GM06990 (cell line): Measurements from ENCODE around the gene JMJD7.

Source experiments
- DNase-seq: peaks from one replicate; pipeline ENCODE4 v3.0.0-alpha.2; 2011; ENCODE audit not compliant: insufficient read length; ENCODE audit errors: extremely low read depth
- H3K27me3 ChIP-seq: replicated peaks from 2 replicates; pipeline ENCODE4 v1.6.0; 2011; ENCODE audit warnings: low read length; ENCODE audit not compliant: control insufficient read depth, insufficient read depth
- H3K36me3 ChIP-seq: 2 replicates; pipeline ENCODE4 v1.5.1; 2011; ENCODE audit warnings: low read length; ENCODE audit not compliant: control insufficient read depth, insufficient read depth
- H3K4me3 ChIP-seq: replicated peaks from 2 replicates; pipeline ENCODE4 v1.5.1; 2011; ENCODE audit warnings: low read depth, mild to moderate bottlenecking, control low read depth, low read length
- CTCF ChIP-seq: IDR thresholded peaks from 2 replicates; pipeline ENCODE4 v1.5.1; 2011; ENCODE audit warnings: low read length, control low read depth, mild to moderate bottlenecking, inconsistent platforms; ENCODE audit not compliant: insufficient read depth, poor library complexity, severe bottlenecking

JMJD7 gene

GRCh38 chr15:41842229-41842628 lies 14.3 kb downstream of the JMJD7 start:
- Histone ChIP-seq H3K4me3 (no peak overlapping the region), H3K36me3 (peaks cover 3% of the 10 kb centered on the region), H3K27me3 (no peaks in the 10 kb centered on the region)
- no peak for TF ChIP-seq CTCF
- DNase-seq: no peak

GRCh38 chr15:41843571-41843970 lies 15.7 kb downstream of the JMJD7 start:
- peaks cover 7% of the 10 kb centered on the region for H3K36me3 ChIP-seq
- no peak for DNase-seq
- no peak overlapping the region for H3K4me3 ChIP-seq
- H3K27me3 ChIP-seq: no peaks in the 10 kb centered on the region
- no peak for TF ChIP-seq CTCF

- DNase-seq: no peak
- Histone ChIP-seq H3K4me3 (no peak overlapping the region), H3K27me3 (no peaks in the 10 kb centered on the region), H3K36me3 (peaks cover 7% of the 10 kb centered on the region)
- no peak for TF ChIP-seq CTCF
These were observed 16.9 kb downstream of the JMJD7 start for GRCh38 chr15:41844814-41845213.

GRCh38 chr15:41847206-41847605 lies 19.3 kb downstream of the JMJD7 start:
- DNase-seq: no peak
- TF ChIP-seq CTCF: no peak
- H3K36me3 ChIP-seq: peaks cover 7% of the 10 kb centered on the region
- H3K27me3 ChIP-seq: no peaks in the 10 kb centered on the region
- H3K4me3 ChIP-seq: no peak overlapping the region

GRCh38 chr15:41847981-41848380 lies 20.1 kb downstream of the JMJD7 start:
- no peak for TF ChIP-seq CTCF
- no peak overlapping the region for H3K4me3 ChIP-seq
- DNase-seq: no peak
- H3K36me3 ChIP-seq: peaks cover 7% of the 10 kb centered on the region
- H3K27me3 ChIP-seq: no peaks in the 10 kb centered on the region

GRCh38 chr15:41848631-41849030 lies 20.7 kb downstream of the JMJD7 start:
- Histone ChIP-seq H3K27me3 (no peaks in the 10 kb centered on the region), H3K36me3 (peaks cover 7% of the 10 kb centered on the region), H3K4me3 (no peak overlapping the region)
- no peak for TF ChIP-seq CTCF
- no peak for DNase-seq
